ENCODE results near the gene SAA4.
"Not testable (repeated sequence)": the region's sequence is repeated elsewhere in the genome, so short reads cannot be mapped to it uniquely, and the experiment has no call there.

The SAA4 gene

DNA sequence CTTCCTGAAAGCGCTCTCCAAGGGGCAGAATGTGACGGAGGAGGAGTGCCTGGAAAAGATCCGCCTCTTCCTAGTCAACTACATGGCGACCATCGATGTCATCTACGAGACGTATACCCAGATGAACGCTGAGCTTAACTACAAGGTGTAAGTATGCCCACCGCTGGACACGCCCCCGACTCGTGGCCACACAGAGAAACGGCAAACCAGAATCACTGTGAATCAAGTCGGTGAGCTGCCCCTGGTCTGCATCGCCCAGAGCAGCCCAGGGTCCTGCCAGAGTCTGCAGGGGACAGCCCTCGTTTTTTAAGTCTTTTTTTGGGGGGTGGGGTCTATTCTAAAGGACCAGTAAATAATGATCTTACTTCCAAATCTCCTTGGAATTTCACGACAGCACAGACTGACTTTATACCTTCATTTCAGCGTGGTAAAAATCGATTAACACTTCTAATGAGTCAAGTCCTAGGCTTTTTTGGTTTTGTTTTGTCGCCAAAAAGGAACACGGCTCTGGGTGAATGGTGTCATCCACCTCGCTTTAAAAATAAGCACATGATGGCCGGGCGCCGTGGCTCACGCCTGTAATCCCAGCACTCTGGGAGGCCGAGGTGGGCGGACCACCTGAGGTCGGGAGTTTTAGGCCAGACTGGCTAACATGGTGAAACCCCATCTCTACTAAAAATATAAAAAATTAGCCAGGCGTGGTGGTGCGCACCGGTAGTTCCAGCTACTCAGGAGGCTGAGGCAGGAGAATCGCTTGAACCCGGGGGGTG lies 46.9 kb downstream of the SAA4 start:
- not testable (repeated sequence) for DNase-seq (ENCODE audit: low spot score)

DNA sequence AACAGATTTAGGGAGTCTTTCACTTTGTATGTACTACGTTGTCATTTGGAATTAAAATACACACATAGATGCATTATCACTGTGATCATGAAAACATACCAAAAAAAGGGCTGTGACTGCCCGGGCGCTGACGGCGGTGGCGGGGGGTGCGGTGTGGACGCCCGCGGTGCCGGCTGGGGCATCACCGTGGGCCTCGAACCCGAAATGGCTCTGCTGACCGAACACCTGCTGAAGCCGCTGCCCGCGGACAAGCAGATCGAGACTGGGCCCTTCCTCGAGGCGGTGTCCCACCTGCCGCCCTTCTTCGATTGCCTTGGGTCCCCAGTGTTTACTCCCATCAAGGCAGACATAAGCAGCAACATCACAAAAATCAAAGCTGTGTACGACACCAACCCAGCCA lies 47.8 kb downstream of the SAA4 start:
- no peak for DNase-seq (ENCODE audit: low spot score)

Data from CD4-positive, alpha-beta T cell treated with Interleukin-6 at 100 ng/mL for 8 hours (primary cell).